Activated T-cell treated with anti-CD3 and anti-CD28 coated beads for 1 hour (primary cell): ENCODE data around the gene SYT10.
"Not testable (repeated sequence)": the region's sequence is repeated elsewhere in the genome, so short reads cannot be mapped to it uniquely, and the experiment has no call there.

Experiments used
- DNase-seq: peaks from one replicate; pipeline ENCODE4 v3.0.0-alpha.2; 2020; ENCODE audit warnings: low read depth

The SYT10 gene

DNA sequence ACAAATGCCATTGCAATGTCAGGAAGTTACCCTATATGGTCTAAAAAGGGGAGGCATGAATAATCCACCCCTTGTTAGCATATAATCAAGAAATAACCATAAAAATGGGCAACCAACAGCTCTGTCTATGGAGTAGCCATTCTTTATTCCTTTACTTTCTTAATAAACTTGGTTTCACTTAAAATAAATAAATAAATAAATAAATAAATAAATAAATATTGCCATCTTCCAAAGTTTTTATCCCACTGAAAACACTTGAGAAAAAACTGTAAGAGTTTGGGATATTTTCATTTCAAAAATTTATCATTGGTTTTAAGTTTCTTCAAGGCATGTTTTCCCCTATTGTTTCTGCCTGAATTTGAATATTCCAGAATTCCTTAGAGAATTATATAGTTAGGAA, 89.8 kb downstream of the SYT10 start:
- DNase-seq: no peak

DNA sequence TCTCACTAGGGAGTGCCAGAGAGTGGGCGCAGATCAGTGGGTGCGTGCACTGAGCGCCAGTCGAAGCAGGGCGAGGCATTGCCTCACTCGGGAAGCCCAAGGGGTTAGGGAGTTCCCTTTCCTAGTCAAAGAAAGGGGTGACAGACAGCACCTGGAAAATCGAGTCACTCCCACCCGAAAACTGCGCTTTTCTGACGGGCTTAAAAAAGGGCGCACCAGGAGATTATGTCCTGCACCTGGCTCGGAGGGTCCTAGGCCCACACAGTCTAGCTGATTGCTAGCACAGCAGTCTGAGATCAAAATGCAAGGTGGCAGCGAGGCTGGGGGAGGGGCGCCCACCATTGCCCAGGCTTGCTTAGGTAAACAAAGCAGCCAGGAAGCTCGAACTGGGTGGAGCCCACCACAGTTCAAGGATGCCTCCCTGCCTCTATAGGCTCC, 107.6 kb downstream of the SYT10 start:
- not testable (repeated sequence) for DNase-seq

DNA sequence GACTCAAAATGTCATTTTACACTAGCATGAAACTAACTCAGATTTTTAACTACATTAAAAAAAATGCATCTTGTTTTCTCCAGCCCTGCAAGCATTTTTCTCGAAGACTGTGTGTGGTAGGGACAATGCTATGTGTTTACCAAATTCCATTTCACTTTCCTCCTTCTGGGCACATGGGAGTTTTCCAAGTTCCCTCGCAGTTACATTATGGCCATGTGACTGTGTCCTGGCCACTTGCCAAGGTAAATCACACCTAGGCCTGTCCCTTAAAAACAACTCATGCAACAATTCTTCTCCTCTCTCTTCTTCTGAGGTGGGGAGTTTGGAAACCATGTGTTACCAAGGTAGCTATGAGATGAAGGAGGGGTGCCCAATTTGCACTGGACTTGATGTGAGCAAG, 108.7 kb downstream of the SYT10 start:
- DNase-seq: no peak
